Skin epidermis (tissue), 12 donors: ENCODE measurements around the gene ITGA8.
"Not testable (repeated sequence)": the region's sequence is repeated elsewhere in the genome, so short reads cannot be mapped to it uniquely, and the experiment has no call there.

Experiments used
- H3K27ac ChIP-seq, 21 experiments: fragments of 200-600 bp; sonication (generic) in 11 of 21; one replicate each; pipeline ENCODE4 v1.5.0; 2020; ENCODE audit warnings: mild to moderate bottlenecking in 3 of 21, inconsistent platforms in 2 of 21, moderate library complexity in 2 of 21
- H3K4me3 ChIP-seq, 7 experiments: fragments of 200-600 bp; sonication (generic) in 2 of 7; one replicate each; pipeline ENCODE4 v1.5.0; 2020; ENCODE audit warnings: inconsistent platforms in 2 of 7, mild to moderate bottlenecking in 2 of 7, moderate library complexity in 1 of 7

Gene ITGA8

GRCh38 chr10:15703151-15703880 lies 16.4 kb downstream of the ITGA8 start:
- H3K4me3 ChIP-seq, result no peak overlapping the region
- H3K27ac ChIP-seq, result no peak overlapping the region

DNA sequence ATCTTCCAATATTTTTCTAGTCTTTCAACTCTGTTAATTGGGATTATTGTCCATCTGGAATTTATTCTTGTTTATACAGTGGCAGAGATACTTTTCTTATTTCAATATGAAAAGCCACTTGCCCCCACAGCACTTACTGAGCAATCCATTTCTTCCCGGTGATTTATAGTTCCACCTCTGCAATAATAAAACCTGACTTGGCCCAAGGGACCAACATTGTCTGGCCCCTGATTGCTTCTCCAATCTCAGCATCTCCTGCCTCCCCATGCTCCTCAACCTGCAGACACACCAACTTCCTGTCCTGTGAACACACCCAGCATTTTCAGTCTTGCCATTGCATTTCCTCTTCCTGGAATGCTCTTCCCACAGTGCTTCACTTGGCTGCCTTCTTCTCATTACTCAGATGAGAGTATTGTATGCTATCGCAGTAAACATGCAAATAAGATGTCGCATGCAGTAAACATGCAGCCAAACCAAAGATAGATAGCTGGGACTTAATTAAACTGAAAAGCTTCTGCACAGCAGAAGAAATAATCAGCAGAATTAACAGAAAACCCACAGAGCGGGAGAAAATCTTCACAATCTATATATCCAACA lies 19.5 kb downstream of the ITGA8 start:
- no peak overlapping the region for H3K4me3 ChIP-seq
- H3K27ac ChIP-seq, result no peak overlapping the region

DNA sequence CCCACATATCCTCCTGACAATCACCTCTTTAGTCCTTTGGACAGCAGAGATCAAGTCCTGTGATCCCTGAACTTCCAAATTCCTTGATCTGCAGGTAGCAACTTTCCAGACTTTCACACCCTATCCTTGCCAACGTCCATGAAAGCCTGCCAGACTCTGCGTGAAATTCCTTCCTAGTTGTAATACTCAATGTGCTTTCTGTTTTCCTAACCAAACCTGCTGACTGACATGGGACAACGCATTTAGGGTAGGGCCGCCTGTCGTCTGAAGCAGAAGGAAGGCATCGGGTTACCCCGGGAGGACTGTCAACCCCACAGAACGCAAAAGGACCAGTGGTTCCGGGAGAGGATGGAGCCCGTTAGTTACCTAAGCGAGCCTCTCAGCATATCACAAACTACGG lies 23.9 kb downstream of the ITGA8 start:
- H3K27ac ChIP-seq, result no peak overlapping the region
- no peak overlapping the region for H3K4me3 ChIP-seq

DNA sequence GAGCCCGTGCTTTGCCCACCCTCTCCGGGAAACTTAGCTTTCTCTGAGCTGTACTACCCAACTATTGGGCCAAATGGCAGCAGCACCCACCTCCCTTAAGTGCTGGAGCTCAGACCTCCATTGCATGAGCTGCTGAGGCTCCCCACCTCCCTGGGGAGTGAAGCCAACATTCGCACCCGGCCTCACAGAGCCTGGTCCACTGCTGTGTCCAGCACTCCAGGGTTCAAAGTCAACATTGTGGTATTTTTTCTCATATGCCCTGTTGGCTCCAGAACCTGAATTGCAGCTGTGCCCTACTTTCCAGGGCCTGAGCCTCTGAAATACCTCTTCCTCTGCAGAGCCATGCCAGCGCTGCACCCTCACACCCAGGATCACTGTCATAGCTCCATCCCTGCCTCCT lies 29.7 kb downstream of the ITGA8 start:
- H3K4me3 ChIP-seq, result no peak overlapping the region
- H3K27ac ChIP-seq, result no peak overlapping the region

GRCh38 chr10:15684768-15685167 lies 35.0 kb downstream of the ITGA8 start:
- no peak overlapping the region for H3K27ac ChIP-seq
- no peak overlapping the region for H3K4me3 ChIP-seq

- Histone ChIP-seq H3K4me3 (no peak overlapping the region), H3K27ac (no peak overlapping the region)
Observed at GRCh38 chr10:15681076-15681475, 38.6 kb downstream of the ITGA8 start.

- Histone ChIP-seq H3K27ac (no peak overlapping the region), H3K4me3 (no peak overlapping the region)
Observed at GRCh38 chr10:15678851-15679250, 40.9 kb downstream of the ITGA8 start.

- Histone ChIP-seq H3K27ac (no peak overlapping the region), H3K4me3 (no peak overlapping the region)
Observed at GRCh38 chr10:15672469-15672868, 47.3 kb downstream of the ITGA8 start.

DNA sequence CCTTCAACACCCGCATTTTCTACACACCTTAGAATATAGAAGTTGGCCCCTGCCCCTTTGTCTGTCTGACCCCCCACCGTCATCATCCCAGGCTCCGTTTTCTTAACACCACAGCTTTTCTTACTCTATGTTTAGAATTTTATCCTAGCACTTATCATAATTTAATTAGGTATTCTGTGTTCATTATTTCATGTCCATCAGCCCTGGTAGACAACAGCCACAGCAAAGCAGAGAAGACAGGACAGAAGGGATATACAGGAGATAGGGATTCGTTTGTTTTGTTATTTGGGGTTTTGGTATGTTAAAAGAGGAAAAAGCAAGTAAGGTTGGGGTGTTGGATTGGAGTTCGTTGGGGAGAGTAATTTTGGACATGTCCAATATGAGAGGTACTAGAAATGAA lies 48.8 kb downstream of the ITGA8 start:
- no peak overlapping the region for H3K27ac ChIP-seq

DNA sequence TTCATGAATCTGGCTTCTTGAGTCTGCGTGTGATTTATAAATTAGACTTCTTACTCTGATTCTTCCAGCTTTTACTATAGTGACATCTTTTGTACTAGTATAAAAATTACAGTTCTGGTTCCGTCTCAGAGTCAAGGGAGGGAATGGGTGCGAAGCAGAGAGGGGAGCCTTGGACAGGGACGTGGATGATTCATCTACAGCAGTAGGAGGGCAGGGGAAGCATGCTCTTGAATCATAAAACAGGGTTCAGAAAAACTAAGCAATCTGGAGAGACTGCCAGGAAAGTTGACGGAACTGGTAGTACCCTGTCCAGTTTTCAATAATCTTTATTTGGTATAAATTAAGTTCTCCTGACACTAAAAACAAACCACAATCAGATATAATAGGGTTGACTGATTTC lies 58.1 kb downstream of the ITGA8 start:
- no peak overlapping the region for H3K27ac ChIP-seq
- H3K4me3 ChIP-seq, result no peak overlapping the region

More for the DNA sequence above, 48.8 kb downstream of the ITGA8 start:
- H3K4me3 ChIP-seq, result no peak overlapping the region

- Histone ChIP-seq H3K27ac (no peak overlapping the region), H3K4me3 (no peak overlapping the region)
Observed at GRCh38 chr10:15660990-15661389, 58.7 kb downstream of the ITGA8 start.

DNA sequence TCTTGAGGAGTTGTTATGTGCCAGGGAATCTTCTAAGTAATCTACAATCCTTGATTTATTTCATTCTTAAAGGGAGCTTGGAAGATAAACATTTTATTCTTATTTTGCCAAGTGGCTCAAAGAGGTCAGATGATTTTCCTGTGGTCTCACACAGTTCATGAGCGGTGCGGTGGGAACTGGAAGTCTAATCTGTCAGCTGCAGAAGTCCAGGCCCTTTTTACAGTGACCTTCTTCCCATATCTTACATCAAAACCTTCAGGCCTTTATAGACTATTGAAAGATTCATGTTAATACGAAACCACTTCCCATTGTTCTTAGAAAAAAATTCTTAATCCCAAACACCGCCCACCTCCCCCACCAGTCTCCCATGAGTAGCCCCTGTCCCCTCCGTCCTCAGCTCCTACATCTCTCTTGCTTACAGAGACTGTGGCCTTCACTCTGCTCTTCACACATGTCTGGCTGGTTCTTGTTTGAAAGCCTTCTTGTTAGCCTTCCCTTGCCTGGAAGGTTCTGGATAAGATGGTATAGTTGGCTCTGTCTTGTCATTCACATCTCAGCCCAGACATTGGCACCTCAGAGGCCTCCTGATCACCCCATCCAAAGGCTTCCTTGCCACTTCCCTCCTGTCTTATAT lies 61.5 kb downstream of the ITGA8 start:
- no peak overlapping the region for H3K27ac ChIP-seq
- no peak overlapping the region for H3K4me3 ChIP-seq

GRCh38 chr10:15652757-15653156 lies 67.0 kb downstream of the ITGA8 start:
- H3K27ac ChIP-seq, result no peak overlapping the region
- no peak overlapping the region for H3K4me3 ChIP-seq

- no peak overlapping the region for H3K27ac ChIP-seq
Observed at GRCh38 chr10:15652117-15652516, 67.6 kb downstream of the ITGA8 start.

GRCh38 chr10:15651175-15651574 lies 68.5 kb downstream of the ITGA8 start:
- Histone ChIP-seq H3K27ac (no peak overlapping the region), H3K4me3 (no peak overlapping the region)

More at GRCh38 chr10:15652117-15652516, 67.6 kb downstream of the ITGA8 start:
- H3K4me3 ChIP-seq, result no peak overlapping the region

DNA sequence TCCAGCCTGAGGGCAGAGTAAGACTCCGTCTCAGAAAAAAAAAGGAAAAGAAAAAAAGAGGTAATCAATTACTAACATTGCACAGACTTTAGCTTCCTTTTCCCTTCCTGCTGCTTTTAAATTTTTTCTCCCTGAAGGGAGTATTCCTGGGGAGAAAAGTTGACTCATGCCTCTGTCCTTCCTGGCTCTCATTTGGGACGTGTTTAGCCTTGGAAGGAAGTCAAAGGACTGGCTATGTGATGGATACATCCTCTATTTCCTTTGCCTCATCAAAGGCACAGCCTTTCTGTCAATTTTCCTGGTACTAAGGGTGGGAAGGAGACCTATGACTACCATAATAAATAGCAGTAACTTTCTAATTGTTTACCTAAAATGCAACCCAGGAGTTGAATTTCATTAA lies 77.6 kb downstream of the ITGA8 start:
- H3K27ac ChIP-seq, result no peak overlapping the region
- no peak overlapping the region for H3K4me3 ChIP-seq

- Histone ChIP-seq H3K4me3 (no peak overlapping the region), H3K27ac (no peak overlapping the region)
Observed at GRCh38 chr10:15640536-15641085, 79.1 kb downstream of the ITGA8 start.

GRCh38 chr10:15636446-15636845 lies 83.3 kb downstream of the ITGA8 start:
- Histone ChIP-seq H3K4me3 (no peak overlapping the region), H3K27ac (no peak overlapping the region)

DNA sequence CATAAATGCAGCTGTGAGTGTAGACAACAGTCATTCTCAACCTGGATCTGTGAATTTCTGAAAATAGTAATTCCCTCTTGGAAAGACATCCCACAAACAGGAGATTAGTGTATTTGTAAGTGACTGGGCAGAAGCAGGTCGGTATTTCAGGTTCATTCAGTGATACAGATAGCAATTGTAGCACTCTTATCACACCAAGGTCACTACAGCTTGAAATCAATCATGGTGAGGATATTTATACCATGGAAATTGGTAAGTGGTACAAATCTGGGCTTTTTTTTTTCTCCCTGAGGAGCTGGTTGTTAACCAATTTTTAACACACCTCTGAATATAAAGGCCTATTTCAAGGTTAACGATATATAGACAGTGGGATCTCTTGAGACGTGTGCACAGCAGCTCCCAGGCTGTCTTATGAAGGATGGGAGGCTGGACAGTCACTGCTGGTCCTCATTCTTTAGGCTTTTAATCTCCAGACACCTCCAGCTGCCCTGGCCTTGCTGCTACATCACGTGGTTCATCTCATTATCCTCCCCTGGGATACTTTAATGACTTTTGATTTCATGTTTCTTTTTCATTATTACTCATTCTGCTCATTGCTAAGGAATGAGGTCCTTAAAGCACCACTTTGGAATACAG lies 87.1 kb downstream of the ITGA8 start:
- H3K4me3 ChIP-seq, result no peak overlapping the region
- no peak overlapping the region for H3K27ac ChIP-seq

DNA sequence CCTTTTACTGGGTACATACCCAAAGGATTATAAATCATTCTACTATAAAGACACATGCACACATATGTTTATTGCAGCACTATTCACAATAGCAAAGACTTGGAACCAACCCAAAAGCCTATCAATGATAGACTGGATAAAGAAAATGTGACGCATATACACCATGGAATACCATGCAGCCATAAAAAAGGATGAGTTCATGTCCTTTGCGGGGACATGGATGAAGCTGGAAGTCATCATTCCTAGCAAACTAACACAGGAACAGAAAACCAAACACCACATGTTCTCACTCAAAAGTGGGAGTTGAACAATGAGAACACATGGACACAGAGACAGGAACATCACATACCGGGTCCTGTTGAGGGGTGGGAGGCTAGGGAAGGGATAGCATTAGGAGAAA lies 88.5 kb downstream of the ITGA8 start:
- not testable (repeated sequence) for H3K27ac ChIP-seq, H3K4me3 ChIP-seq

GRCh38 chr10:15630353-15630752 lies 89.4 kb downstream of the ITGA8 start:
- Histone ChIP-seq H3K4me3 (no peak overlapping the region), H3K27ac (no peak overlapping the region)
